Spleen (tissue), 7 donors: ENCODE measurements around the gene SNX30.

Experiments used
- CTCF ChIP-seq, 11 experiments: fragments of 200-600 bp in 7 of 11; fragments of 450-650 bp in 4 of 11; sonication (generic) in 4 of 11; IDR thresholded peaks in 8 of 11; conservative IDR thresholded peaks in 3 of 11; 1 replicate in 7 of 11; 2 replicates in 4 of 11; pipeline versions ENCODE4 v1.4.0 to v1.8.0; 2016 to 2021; ENCODE audit warnings: antibody characterized with exemption in 11 of 11, inconsistent platforms in 4 of 11, mild to moderate bottlenecking in 1 of 11
- POLR2A ChIP-seq, 3 donors: fragments of 450-650 bp; IDR thresholded peaks; one replicate each; pipeline ENCODE4 v1.5.1; 2017; ENCODE audit warnings: antibody characterized with exemption in 3 of 3, mild to moderate bottlenecking in 1 of 3
- POLR2AphosphoS5 ChIP-seq, 3 donors: sonication (generic); formaldehyde crosslinking; IDR thresholded peaks; one replicate each; pipeline ENCODE4 v1.5.1; 2017; ENCODE audit warnings: antibody characterized with exemption in 3 of 3
- donor health status: DM: no; HTN: no; CAD: no; lungs with moderate emphysema.
- donor health status: DM: no; HTN: no; CAD: no.
- donor health status: DM: no; HTN: no; CAD: no.

- TF ChIP-seq CTCF (IDR thresholded peaks at IDR 0.05 in 8 of 11, conservative IDR thresholded peaks at IDR 0.05 in 3 of 11) (no peak), POLR2AphosphoS5 (IDR thresholded peaks at IDR 0.05) (no peak), POLR2A (IDR thresholded peaks at IDR 0.05) (no peak)
These were observed 141.0 kb downstream of the SNX30 start for GRCh38 chr9:112891521-112891920.
